Measurements from ENCODE around the gene RNF149. TPM values are rescaled to one million over a fixed set of nuclear protein-coding genes. Genes with fewer than 3 reads are reported as not detected.

RNF149 gene
- total RNA-seq, 5 donors from 2014 or later (not counting 1 experiment from before 2014, with no cell fraction given) = 114 to 139 (median 123) TPM

- Histone ChIP-seq H3K27ac (ENCODE audit: low read length) (no peak overlapping the region), H3K27me3 (replicated peaks in 1 of 2; ENCODE audit: control insufficient read depth in 2 of 2, extremely low read depth in 1 of 2, insufficient read depth in 2 of 2, low read length in 1 of 2) (no peaks in the 10 kb centered on the region), H3K4me1 (ENCODE audit: control insufficient read depth in 1 of 2, extremely low read depth in 1 of 2, insufficient read depth in 2 of 2, low read length in 2 of 2) (peaks cover 38 to 66% of the 10 kb centered on the region in 2 experiments), H3K4me3 (ENCODE audit: control insufficient read depth in 1 of 2, extremely low read depth in 1 of 2, low read length in 1 of 2) (no peak overlapping the region), H3K36me3 (ENCODE audit: control insufficient read depth in 2 of 2, extremely low read depth in 1 of 2, insufficient read depth in 1 of 2, low read length in 1 of 2) (peaks cover 2 to 19% of the 10 kb centered on the region in 2 donors), H3K9me3 (no peaks in the 10 kb centered on the region)
- ATAC-seq (replicated peaks in 1 of 4) (peak in 3 of 4 experiments; percentile 24 to 28 (median 27)), DNase-seq (no peak)
- Mint-ChIP-seq H3K9me3 (no peaks in the 10 kb centered on the region), H3K4me1 (peaks cover 88 to 91% (median 89%) of the 10 kb centered on the region in 3 donors), H3K27ac (peak overlapping the region; percentile 65 to 72), H3K27me3 (no peaks in the 10 kb centered on the region), H3K36me3 (peaks cover 25% of the 10 kb centered on the region), H3K4me3 (peak overlapping the region; percentile 48 to 55 (median 54))
- no CpG with 5 or more reads among the region's 6 CpGs for WGBS (ENCODE audit: insufficient coverage)
- CTCF ChIA-PET = interaction anchor here (0.5 to 1.6 kb wide), 4 partner anchors 9 to 362 kb away, joined by 3 to 7 read pairs (median 5); partner anchors contain the start of gene RNF149 (in 1 of the 2)
- POLR2A ChIA-PET = interaction anchor here (0.7 to 0.8 kb wide), 2 partner anchors 9 to 30 kb away, joined by 3 read pairs; no protein-coding TSS in a partner anchor
Measured at GRCh38 chr2:101299604-101300003, 8.9 kb downstream of the RNF149 start.

DNA sequence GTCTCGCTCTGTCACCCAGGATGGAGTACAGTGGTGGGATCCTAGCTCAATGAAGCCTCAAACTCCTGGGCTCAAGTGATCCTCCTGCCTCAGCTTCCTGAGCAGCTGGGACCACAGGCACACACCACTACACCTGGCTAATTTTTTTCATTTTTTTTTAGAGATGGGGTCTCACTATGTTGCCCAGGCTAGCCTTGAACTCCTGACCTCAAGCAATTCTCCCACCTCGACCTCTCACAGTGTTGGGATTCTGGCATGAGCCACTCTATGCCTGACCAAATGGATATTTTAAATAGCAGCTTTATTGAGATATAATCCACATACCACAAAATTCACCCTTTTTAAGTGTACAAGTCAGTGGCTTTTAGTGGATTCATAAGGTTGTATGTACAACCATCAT, 11.1 kb downstream of the RNF149 start:
- CTCF ChIA-PET = interaction anchor here in 1 of 2 donors (0.6 kb wide), 1 partner anchor 26 kb away, joined by 5 read pairs; no protein-coding TSS in a partner anchor
- no peaks in the 10 kb centered on the region for H3K27me3 ChIP-seq (replicated peaks in 1 of 2; ENCODE audit: control insufficient read depth in 2 of 2, extremely low read depth in 1 of 2, insufficient read depth in 2 of 2, low read length in 1 of 2)
- H3K4me3 ChIP-seq (ENCODE audit: control insufficient read depth in 1 of 2, extremely low read depth in 1 of 2, low read length in 1 of 2) = no peak overlapping the region
- no peaks in the 10 kb centered on the region for H3K9me3 Mint-ChIP-seq
- H3K4me1 ChIP-seq (ENCODE audit: control insufficient read depth in 1 of 2, extremely low read depth in 1 of 2, insufficient read depth in 2 of 2, low read length in 2 of 2) = peaks cover 27 to 48% of the 10 kb centered on the region in 2 experiments
- H3K36me3 ChIP-seq (ENCODE audit: control insufficient read depth in 2 of 2, extremely low read depth in 1 of 2, insufficient read depth in 1 of 2, low read length in 1 of 2) = peaks cover 0 to 37% of the 10 kb centered on the region in 2 donors
- no peak overlapping the region for H3K27ac ChIP-seq (ENCODE audit: low read length)
- H3K36me3 Mint-ChIP-seq = peaks cover 28% of the 10 kb centered on the region
- no peaks in the 10 kb centered on the region for H3K27me3 Mint-ChIP-seq
- no peaks in the 10 kb centered on the region for H3K9me3 ChIP-seq
- ATAC-seq (replicated peaks in 1 of 4) (no peak), DNase-seq (no peak)
- H3K27ac Mint-ChIP-seq = peak overlapping the region in 1 of 2 donors; percentile 41
- H3K4me3 Mint-ChIP-seq = peak overlapping the region; percentile 22 to 38 (median 35)
- POLR2A ChIA-PET = interaction anchor here in 1 of 2 donors (1.3 kb wide), 1 partner anchor 17 kb away, joined by 9 read pairs; no protein-coding TSS in a partner anchor
- no CpG with 5 or more reads among the region's 2 CpGs for WGBS (ENCODE audit: insufficient coverage)
- peaks cover 67 to 85% (median 83%) of the 10 kb centered on the region in 3 donors for H3K4me1 Mint-ChIP-seq

DNA sequence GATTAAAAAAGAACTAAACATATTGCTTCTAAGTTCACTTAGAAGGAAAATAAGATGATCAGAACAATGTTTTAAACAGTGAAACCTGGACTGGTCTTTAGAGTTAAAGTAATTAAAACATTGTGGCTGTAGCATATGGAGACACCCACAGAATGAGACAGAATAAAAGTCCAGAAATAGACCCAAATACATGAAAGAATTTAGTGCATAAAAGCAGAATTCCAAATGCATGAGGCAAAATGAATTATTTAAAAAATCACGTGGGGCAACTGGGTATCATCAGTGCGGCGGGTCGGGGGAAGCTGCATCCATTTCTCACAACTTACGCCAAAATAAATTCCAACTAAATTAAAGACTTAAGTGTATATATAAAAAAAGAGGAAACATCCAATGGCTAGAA, 12.1 kb downstream of the RNF149 start:
- Mint-ChIP-seq H3K4me3 (peak overlapping the region; percentile 18 to 38 (median 21)), H3K27me3 (no peaks in the 10 kb centered on the region), H3K27ac (no peak overlapping the region), H3K36me3 (peaks cover 19% of the 10 kb centered on the region), H3K4me1 (peaks cover 57 to 78% (median 74%) of the 10 kb centered on the region in 3 donors), H3K9me3 (no peaks in the 10 kb centered on the region)
- WGBS (ENCODE audit: insufficient coverage) = no CpG with 5 or more reads among the region's 5 CpGs
- ChIA-PET CTCF (no interaction called here), POLR2A (interaction anchor here (0.5 to 1.3 kb wide), 2 partner anchors 16 to 81 kb away, joined by 3 to 9 read pairs; no protein-coding TSS in a partner anchor)
- H3K27me3 ChIP-seq (replicated peaks in 1 of 2; ENCODE audit: control insufficient read depth in 2 of 2, extremely low read depth in 1 of 2, insufficient read depth in 2 of 2, low read length in 1 of 2) = no peaks in the 10 kb centered on the region
- peaks cover 0 to 39% of the 10 kb centered on the region in 2 donors for H3K36me3 ChIP-seq (ENCODE audit: control insufficient read depth in 2 of 2, extremely low read depth in 1 of 2, insufficient read depth in 1 of 2, low read length in 1 of 2)
- H3K4me1 ChIP-seq (ENCODE audit: control insufficient read depth in 1 of 2, extremely low read depth in 1 of 2, insufficient read depth in 2 of 2, low read length in 2 of 2) = peaks cover 22 to 44% of the 10 kb centered on the region in 2 experiments
- no peak overlapping the region for H3K4me3 ChIP-seq (ENCODE audit: control insufficient read depth in 1 of 2, extremely low read depth in 1 of 2, low read length in 1 of 2)
- H3K27ac ChIP-seq (ENCODE audit: low read length) = no peak overlapping the region
- H3K9me3 ChIP-seq = no peaks in the 10 kb centered on the region
- no peak for DNase-seq
- no peak for ATAC-seq (replicated peaks in 1 of 4)

DNA sequence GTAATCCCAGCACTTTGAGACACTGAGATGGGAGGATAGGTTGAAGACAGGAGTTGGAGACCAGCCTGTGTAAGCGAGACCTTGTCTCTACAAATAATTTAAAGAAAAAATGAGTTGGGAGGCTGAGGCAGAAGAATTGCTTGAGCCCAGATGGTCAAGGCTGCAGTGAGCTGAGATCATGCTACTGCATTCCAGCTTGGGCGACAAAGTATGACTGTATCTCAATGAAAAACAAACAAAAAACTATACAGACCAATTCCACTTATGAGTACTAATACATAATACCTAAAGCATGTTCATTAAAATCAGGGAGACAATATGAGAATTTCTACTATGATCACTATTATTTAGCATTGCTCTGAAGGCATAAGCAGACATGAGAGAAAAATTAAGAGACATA, 12.6 kb downstream of the RNF149 start:
- no peak for DNase-seq
- H3K27ac Mint-ChIP-seq = peak overlapping the region in 1 of 2 donors; percentile 21
- peaks cover 19% of the 10 kb centered on the region for H3K36me3 Mint-ChIP-seq
- Histone ChIP-seq H3K9me3 (no peaks in the 10 kb centered on the region), H3K27ac (ENCODE audit: low read length) (peak overlapping the region; percentile 6), H3K27me3 (replicated peaks in 1 of 2; ENCODE audit: control insufficient read depth in 2 of 2, extremely low read depth in 1 of 2, insufficient read depth in 2 of 2, low read length in 1 of 2) (no peaks in the 10 kb centered on the region), H3K4me1 (ENCODE audit: control insufficient read depth in 1 of 2, extremely low read depth in 1 of 2, insufficient read depth in 2 of 2, low read length in 2 of 2) (peaks cover 18 to 40% of the 10 kb centered on the region in 2 experiments), H3K36me3 (ENCODE audit: control insufficient read depth in 2 of 2, extremely low read depth in 1 of 2, insufficient read depth in 1 of 2, low read length in 1 of 2) (peaks cover 0 to 40% of the 10 kb centered on the region in 2 donors), H3K4me3 (ENCODE audit: control insufficient read depth in 1 of 2, extremely low read depth in 1 of 2, low read length in 1 of 2) (no peak overlapping the region)
- ChIA-PET CTCF (no interaction called here), POLR2A (no interaction called here)
- H3K4me1 Mint-ChIP-seq = peaks cover 53 to 74% (median 69%) of the 10 kb centered on the region in 3 donors
- no CpG with 5 or more reads among the region's 2 CpGs for WGBS (ENCODE audit: insufficient coverage)
- no peak for ATAC-seq (replicated peaks in 1 of 4)
- no peaks in the 10 kb centered on the region for H3K9me3 Mint-ChIP-seq
- H3K27me3 Mint-ChIP-seq = no peaks in the 10 kb centered on the region
- peak overlapping the region in 1 of 3 donors; percentile 28 for H3K4me3 Mint-ChIP-seq

- ChIA-PET CTCF (no interaction called here), POLR2A (interaction anchor here in 1 of 2 donors (0.6 kb wide), 1 partner anchor 1080 kb away, joined by 5 read pairs; no protein-coding TSS in a partner anchor)
- WGBS (ENCODE audit: insufficient coverage) = no CpG with 5 or more reads among the region's 6 CpGs
- ATAC-seq (replicated peaks in 1 of 4) (no peak), DNase-seq (no peak)
- H3K4me1 ChIP-seq (ENCODE audit: control insufficient read depth in 1 of 2, extremely low read depth in 1 of 2, insufficient read depth in 2 of 2, low read length in 2 of 2) = peaks cover 8 to 32% of the 10 kb centered on the region in 2 experiments
- Mint-ChIP-seq H3K4me3 (no peak overlapping the region), H3K27ac (no peak overlapping the region), H3K36me3 (peaks cover 24% of the 10 kb centered on the region), H3K9me3 (no peaks in the 10 kb centered on the region), H3K27me3 (no peaks in the 10 kb centered on the region), H3K4me1 (peaks cover 42 to 68% (median 63%) of the 10 kb centered on the region in 3 donors)
- H3K36me3 ChIP-seq (ENCODE audit: control insufficient read depth in 2 of 2, extremely low read depth in 1 of 2, insufficient read depth in 1 of 2, low read length in 1 of 2) = peaks cover 0 to 40% of the 10 kb centered on the region in 2 donors
- H3K27me3 ChIP-seq (replicated peaks in 1 of 2; ENCODE audit: control insufficient read depth in 2 of 2, extremely low read depth in 1 of 2, insufficient read depth in 2 of 2, low read length in 1 of 2) = no peaks in the 10 kb centered on the region
- no peak overlapping the region for H3K27ac ChIP-seq (ENCODE audit: low read length)
- H3K9me3 ChIP-seq = no peaks in the 10 kb centered on the region
- H3K4me3 ChIP-seq (ENCODE audit: control insufficient read depth in 1 of 2, extremely low read depth in 1 of 2, low read length in 1 of 2) = no peak overlapping the region
Measured at GRCh38 chr2:101294861-101295260, 13.6 kb downstream of the RNF149 start.

- Mint-ChIP-seq H3K4me1 (peaks cover 34 to 60% (median 55%) of the 10 kb centered on the region in 3 donors), H3K9me3 (no peaks in the 10 kb centered on the region), H3K27ac (no peak overlapping the region), H3K27me3 (no peaks in the 10 kb centered on the region), H3K36me3 (peaks cover 26% of the 10 kb centered on the region), H3K4me3 (no peak overlapping the region)
- no peak for DNase-seq
- no peak for ATAC-seq (replicated peaks in 1 of 4)
- H3K36me3 ChIP-seq (ENCODE audit: control insufficient read depth in 2 of 2, extremely low read depth in 1 of 2, insufficient read depth in 1 of 2, low read length in 1 of 2) = peaks cover 0 to 45% of the 10 kb centered on the region in 2 donors
- H3K9me3 ChIP-seq = no peaks in the 10 kb centered on the region
- POLR2A ChIA-PET = interaction anchor here (0.5 to 0.7 kb wide), 2 partner anchors 16 to 34 kb away, joined by 4 to 5 read pairs; no protein-coding TSS in a partner anchor
- no peak overlapping the region for H3K4me3 ChIP-seq (ENCODE audit: control insufficient read depth in 1 of 2, extremely low read depth in 1 of 2, low read length in 1 of 2)
- CTCF ChIA-PET = no interaction called here
- no peak overlapping the region for H3K27ac ChIP-seq (ENCODE audit: low read length)
- H3K27me3 ChIP-seq (replicated peaks in 1 of 2; ENCODE audit: control insufficient read depth in 2 of 2, extremely low read depth in 1 of 2, insufficient read depth in 2 of 2, low read length in 1 of 2) = no peaks in the 10 kb centered on the region
- peaks cover 8 to 24% of the 10 kb centered on the region in 2 experiments for H3K4me1 ChIP-seq (ENCODE audit: control insufficient read depth in 1 of 2, extremely low read depth in 1 of 2, insufficient read depth in 2 of 2, low read length in 2 of 2)
- WGBS (ENCODE audit: insufficient coverage) = 100% methylated on average over 2 of the region's 2 CpGs
Measured at GRCh38 chr2:101293544-101293943, 15.0 kb downstream of the RNF149 start.

Measured in T-cell (primary cell).